Suprapubic skin (tissue), 4 donors: ENCODE measurements around the gene ERMAP. TPM values are rescaled to one million over a fixed set of nuclear protein-coding genes. Genes with fewer than 3 reads are reported as not detected.

Experiments
- DNase-seq, 2 donors: peaks; one replicate each; pipeline ENCODE4 v3.0.0-alpha.2; 2019; ENCODE audit warnings: low spot score in 2 of 2
- H3K27ac ChIP-seq: fragments of 200-600 bp; sonication (generic); one replicate; pipeline ENCODE4 v1.5.1; 2019
- H3K27me3 ChIP-seq: fragments of 200-600 bp; sonication (generic); one replicate; pipeline ENCODE4 v1.5.1; 2019
- H3K36me3 ChIP-seq: fragments of 200-600 bp; sonication (generic); one replicate; pipeline ENCODE4 v1.5.1; 2019
- H3K4me1 ChIP-seq: fragments of 200-600 bp; sonication (generic); one replicate; pipeline ENCODE4 v1.5.1; 2019
- H3K4me3 ChIP-seq: fragments of 200-600 bp; sonication (generic); one replicate; pipeline ENCODE4 v1.5.1; 2019; ENCODE audit warnings: mild to moderate bottlenecking
- H3K9me3 ChIP-seq: fragments of 200-600 bp; sonication (generic); one replicate; pipeline ENCODE4 v1.5.1; 2019
- CTCF ChIP-seq, 2 donors: fragments of 200-600 bp in 1 of 2; fragments of 450-650 bp in 1 of 2; sonication (generic) in 1 of 2; IDR thresholded peaks; one replicate each; pipeline ENCODE4 v1.5.1; 2016 to 2019; ENCODE audit warnings: antibody characterized with exemption in 2 of 2, mild to moderate bottlenecking in 1 of 2, moderate library complexity in 1 of 2
- EP300 ChIP-seq: sonication (generic); formaldehyde crosslinking; IDR thresholded peaks from one replicate; pipeline ENCODE4 v1.6.1; 2017; ENCODE audit warnings: antibody characterized with exemption
- POLR2A ChIP-seq, 2 donors: fragments of 450-650 bp; IDR thresholded peaks; one replicate each; pipeline ENCODE4 v1.6.1; 2017; ENCODE audit warnings: antibody characterized with exemption in 2 of 2, mild to moderate bottlenecking in 2 of 2, moderate library complexity in 2 of 2
- POLR2AphosphoS5 ChIP-seq, 3 donors: sonication (generic); formaldehyde crosslinking; IDR thresholded peaks; one replicate each; pipeline ENCODE4 v1.6.1; 2017; ENCODE audit warnings: antibody characterized with exemption in 3 of 3
- WGBS: methylation state at CpG from one replicate; pipeline ENCODE4 v1.1.5; 2018; 5-methylcytosine and 5-hydroxymethylcytosine counted together
- total RNA-seq, 4 donors: library from RNA; depleted of rRNA; stranded (reverse); fragments of >200 nt; gene quantifications; one replicate each; pipeline ENCODE4 v1.1.0, GENCODE V29; 2016

Gene ERMAP
- total RNA-seq, 4 donors from 2014 or later = 8.9 to 26.2 (median 14.1) TPM

GRCh38 chr1:42824481-42825035, 7.6 kb downstream of the ERMAP start:
- DNase-seq = no peak
- no peak overlapping the region for H3K4me3 ChIP-seq
- H3K27ac ChIP-seq = no peak overlapping the region
- no peak for TF ChIP-seq EP300
- TF ChIP-seq POLR2A (IDR thresholded peaks at IDR 0.05) = no peak
- no peak for TF ChIP-seq POLR2AphosphoS5 (IDR thresholded peaks at IDR 0.05)
- no peak for TF ChIP-seq CTCF (IDR thresholded peaks at IDR 0.05)
- H3K27me3 ChIP-seq = no peaks in the 10 kb centered on the region
- peaks cover 9% of the 10 kb centered on the region for H3K4me1 ChIP-seq
- peaks cover 2% of the 10 kb centered on the region for H3K36me3 ChIP-seq
- WGBS = 97% methylated on average over 4 of the region's 4 CpGs
- no peaks in the 10 kb centered on the region for H3K9me3 ChIP-seq

- H3K36me3 ChIP-seq = peaks cover 9% of the 10 kb centered on the region
- H3K4me3 ChIP-seq = no peak overlapping the region
- H3K4me1 ChIP-seq = peaks cover 9% of the 10 kb centered on the region
- no peak for DNase-seq
- 81% methylated on average over 10 of the region's 10 CpGs for whole genome bisulfite sequencing
- H3K27me3 ChIP-seq = no peaks in the 10 kb centered on the region
- no peak overlapping the region for H3K27ac ChIP-seq
- TF ChIP-seq POLR2AphosphoS5 (IDR thresholded peaks at IDR 0.05) = no peak
- no peak for TF ChIP-seq POLR2A (IDR thresholded peaks at IDR 0.05)
- no peaks in the 10 kb centered on the region for H3K9me3 ChIP-seq
Observed at GRCh38 chr1:42825036-42825851, 8.3 kb downstream of the ERMAP start.

- Histone ChIP-seq H3K27ac (no peak overlapping the region), H3K9me3 (no peaks in the 10 kb centered on the region), H3K27me3 (no peaks in the 10 kb centered on the region), H3K36me3 (peaks cover 18% of the 10 kb centered on the region), H3K4me1 (no peaks in the 10 kb centered on the region), H3K4me3 (no peak overlapping the region)
- no peak for DNase-seq
- TF ChIP-seq CTCF (IDR thresholded peaks at IDR 0.05) (no peak), POLR2A (IDR thresholded peaks at IDR 0.05) (no peak), EP300 (no peak), POLR2AphosphoS5 (IDR thresholded peaks at IDR 0.05) (no peak)
- WGBS = 88% methylated on average over 17 of the region's 17 CpGs
Observed at GRCh38 chr1:42830631-42831030, 13.7 kb downstream of the ERMAP start.

- Histone ChIP-seq H3K27ac (no peak overlapping the region), H3K4me1 (no peaks in the 10 kb centered on the region), H3K36me3 (peaks cover 18% of the 10 kb centered on the region), H3K27me3 (no peaks in the 10 kb centered on the region), H3K4me3 (no peak overlapping the region), H3K9me3 (no peaks in the 10 kb centered on the region)
- TF ChIP-seq POLR2A (IDR thresholded peaks at IDR 0.05) = no peak
- no peak for TF ChIP-seq EP300
- no peak for TF ChIP-seq POLR2AphosphoS5 (IDR thresholded peaks at IDR 0.05)
- no peak for TF ChIP-seq CTCF (IDR thresholded peaks at IDR 0.05)
- no peak for DNase-seq
Observed at GRCh38 chr1:42831273-42831672, 14.4 kb downstream of the ERMAP start.

GRCh38 chr1:42832641-42833240, 15.8 kb downstream of the ERMAP start:
- Histone ChIP-seq H3K27ac (no peak overlapping the region), H3K9me3 (no peaks in the 10 kb centered on the region), H3K4me1 (no peaks in the 10 kb centered on the region), H3K36me3 (peaks cover 18% of the 10 kb centered on the region), H3K27me3 (no peaks in the 10 kb centered on the region), H3K4me3 (no peak overlapping the region)
- no peak for TF ChIP-seq EP300
- no peak for TF ChIP-seq POLR2AphosphoS5 (IDR thresholded peaks at IDR 0.05)
- no peak for TF ChIP-seq CTCF (IDR thresholded peaks at IDR 0.05)
- TF ChIP-seq POLR2A (IDR thresholded peaks at IDR 0.05) = no peak
- WGBS = 98% methylated on average over 3 of the region's 3 CpGs
- DNase-seq = no peak
